ELF-1 (cell line): Measurements from ENCODE around the gene CASK.
"Not testable (repeated sequence)": the region's sequence is repeated elsewhere in the genome, so short reads cannot be mapped to it uniquely, and the experiment has no call there.

Experiments
- DNase-seq: peaks from one replicate; pipeline ENCODE4 v3.0.0-alpha.2; 2016; ENCODE audit warnings: low read depth, low spot score

CASK gene

DNA sequence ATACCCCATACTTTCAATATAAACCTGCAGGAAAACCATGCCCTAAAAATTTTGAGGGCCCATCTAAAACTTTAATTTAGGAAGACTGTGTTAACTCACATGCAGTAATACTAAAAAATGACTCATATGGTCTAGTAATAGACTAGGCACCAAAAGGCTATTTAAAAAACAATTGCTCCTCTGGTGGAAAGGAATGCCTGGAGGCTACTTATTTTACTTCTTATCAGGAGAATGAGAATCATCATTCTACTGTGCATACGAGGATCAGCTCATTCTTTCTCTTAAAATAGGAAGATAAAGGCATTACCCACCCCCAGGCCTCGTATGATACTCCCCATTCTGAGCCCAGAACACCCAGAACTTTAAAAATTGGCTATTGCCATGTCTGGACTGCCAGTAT is 277.2 kb downstream of the CASK start:
- DNase-seq: not testable (repeated sequence)

DNA sequence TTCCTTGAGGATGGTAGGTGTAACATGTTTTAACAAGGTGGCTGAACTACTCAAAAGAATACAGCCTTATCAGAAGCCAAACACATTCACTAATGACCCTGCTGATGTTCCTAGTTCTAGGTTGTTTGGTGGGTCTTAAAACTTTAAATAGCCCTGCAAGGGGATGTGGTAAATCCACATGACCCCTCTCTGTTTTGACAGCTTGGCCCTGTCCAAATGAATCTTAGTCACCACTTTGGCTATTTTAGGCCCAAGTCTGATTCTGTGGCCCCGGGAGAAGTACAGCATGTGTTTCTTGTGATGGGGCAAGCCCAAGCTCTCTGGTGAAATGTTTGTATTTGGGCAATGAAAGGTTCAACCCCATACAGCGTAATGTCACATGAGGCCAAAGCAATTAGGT is 289.1 kb downstream of the CASK start:
- DNase-seq: no peak

DNA sequence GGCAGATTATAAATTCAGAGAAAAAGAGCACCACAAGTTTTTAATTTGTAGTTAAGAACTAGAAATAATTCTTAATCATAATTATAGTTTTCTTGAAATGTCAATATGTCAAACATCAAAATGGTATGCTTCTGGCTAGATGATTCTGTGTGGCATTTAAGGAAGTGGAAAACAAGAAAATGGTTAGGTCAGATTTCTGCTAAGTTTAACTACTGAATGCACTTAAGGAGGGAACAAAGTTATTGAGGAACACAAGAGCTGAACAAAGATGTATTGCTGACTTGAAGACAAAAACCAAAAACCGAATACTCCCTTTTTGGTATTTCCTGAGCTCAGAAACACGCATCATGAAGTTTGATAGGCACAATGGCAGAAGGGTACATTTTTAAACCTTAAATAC is 293.3 kb downstream of the CASK start:
- DNase-seq: no peak

DNA sequence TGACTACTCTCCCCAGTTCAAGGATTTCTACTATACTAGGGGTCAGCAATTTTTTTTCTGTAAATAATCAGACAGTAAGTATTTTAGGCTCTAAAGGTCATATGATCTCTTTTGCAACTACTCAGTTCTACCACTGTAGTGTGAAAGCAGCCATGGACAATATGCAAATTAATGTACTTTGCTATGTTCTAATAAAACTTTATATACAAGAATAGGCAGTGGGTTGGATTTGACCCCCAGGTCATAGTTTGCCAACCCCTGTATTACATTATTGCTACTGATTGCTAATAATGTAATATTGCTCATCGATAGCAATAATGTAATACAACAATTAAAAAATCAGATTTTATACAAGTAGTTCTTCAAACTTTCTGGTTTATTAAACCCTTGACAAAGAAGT is 293.8 kb downstream of the CASK start:
- no peak for DNase-seq

DNA sequence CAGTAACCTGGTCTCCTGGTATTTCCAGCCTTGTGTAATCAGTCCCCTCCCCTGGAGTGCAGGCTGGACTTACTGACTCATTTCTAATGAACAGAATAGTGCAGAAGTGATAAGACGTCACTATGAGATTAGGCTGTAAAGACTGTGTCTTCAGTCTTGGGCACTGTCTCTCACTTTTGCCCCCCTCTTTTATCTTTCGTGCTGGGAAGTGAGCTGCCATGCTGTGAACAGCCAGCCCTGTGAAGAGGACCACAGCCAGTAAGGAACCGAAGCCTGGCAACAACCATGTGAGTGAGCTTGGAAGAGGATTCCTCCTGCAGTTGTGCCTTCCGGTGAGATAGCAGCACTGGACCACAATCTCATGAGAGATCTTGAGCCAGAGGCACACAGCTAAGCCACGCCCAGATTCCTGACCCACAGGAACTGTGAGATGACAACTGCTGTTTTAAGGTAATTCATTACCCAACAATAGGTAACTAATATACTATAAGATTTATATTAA is 302.1 kb downstream of the CASK start:
- peak; percentile 88 for DNase-seq

DNA sequence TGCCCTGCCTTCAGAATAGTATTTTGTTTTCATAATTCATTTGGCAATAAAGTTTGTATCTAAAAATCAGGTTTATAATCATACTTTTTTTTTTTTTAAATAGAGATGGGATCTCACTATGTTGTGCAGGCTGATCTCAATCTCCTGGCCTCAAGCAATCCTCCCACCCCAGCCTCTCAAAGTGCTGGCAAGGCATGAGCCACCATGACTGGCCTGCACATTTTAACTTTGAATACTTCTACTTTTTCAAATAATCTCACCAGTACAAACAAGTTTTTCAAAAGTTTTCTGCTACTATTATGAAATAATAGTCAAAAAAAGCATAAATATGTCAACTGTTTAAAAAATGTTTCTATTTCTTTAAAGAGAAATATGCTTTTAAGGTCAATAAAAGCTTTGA is 304.1 kb downstream of the CASK start:
- no peak for DNase-seq

DNA sequence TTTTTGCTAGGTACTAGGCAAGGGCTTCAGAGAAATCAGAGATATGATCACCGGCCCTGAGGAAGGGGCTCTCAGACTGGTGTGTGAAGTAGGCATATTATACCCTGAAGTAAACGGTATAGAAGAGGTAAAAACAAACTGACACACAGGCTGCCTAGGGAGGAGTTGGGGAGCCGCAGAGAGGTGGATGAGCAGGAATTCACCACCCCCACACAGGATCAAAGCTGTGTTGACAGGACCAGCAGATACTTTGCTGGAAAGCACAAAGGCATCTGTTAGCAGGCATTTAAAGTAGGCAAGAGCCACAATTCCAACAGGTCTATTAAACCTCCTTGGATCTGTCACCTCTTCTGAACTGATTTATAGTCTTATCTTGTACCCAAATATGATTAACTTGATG is 306.4 kb downstream of the CASK start:
- peak; percentile 44 for DNase-seq

DNA sequence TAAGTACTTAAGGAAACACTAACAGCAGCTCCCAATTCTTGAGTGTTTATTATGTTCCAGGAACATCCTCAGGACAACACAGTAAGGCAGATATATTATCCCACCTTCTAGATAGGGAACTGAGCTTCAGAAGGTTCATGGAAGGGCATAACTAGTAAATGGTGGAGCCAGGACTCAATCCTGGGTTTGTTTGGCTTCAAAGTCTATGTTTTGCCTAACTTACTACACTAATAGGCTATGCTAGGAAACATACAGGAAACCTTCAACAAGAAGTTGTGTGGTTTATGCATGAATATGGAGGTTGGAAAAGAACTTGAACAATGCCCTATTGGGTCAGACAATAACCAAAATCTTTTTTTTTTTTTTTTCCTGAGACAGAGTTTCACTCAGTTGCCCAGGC is 307.1 kb downstream of the CASK start:
- DNase-seq: no peak

DNA sequence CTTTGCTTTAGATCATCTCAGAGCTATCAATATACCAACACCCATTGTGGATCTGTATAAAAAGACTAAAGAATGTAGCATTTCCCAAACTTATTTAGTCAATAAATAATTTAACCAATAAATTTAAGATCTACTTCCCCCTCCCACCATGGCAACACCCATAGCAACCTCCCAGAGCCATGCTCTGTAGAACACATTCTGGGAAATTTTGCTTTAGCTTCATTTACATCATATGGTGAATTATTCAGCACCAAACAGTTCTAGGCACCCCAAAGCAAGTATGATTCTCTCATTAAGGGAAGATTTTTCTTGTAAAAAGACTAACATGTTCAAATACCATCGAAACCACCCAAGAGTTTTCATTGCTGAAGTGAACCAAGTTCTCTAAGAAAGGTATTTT is 315.1 kb downstream of the CASK start:
- DNase-seq: no peak

DNA sequence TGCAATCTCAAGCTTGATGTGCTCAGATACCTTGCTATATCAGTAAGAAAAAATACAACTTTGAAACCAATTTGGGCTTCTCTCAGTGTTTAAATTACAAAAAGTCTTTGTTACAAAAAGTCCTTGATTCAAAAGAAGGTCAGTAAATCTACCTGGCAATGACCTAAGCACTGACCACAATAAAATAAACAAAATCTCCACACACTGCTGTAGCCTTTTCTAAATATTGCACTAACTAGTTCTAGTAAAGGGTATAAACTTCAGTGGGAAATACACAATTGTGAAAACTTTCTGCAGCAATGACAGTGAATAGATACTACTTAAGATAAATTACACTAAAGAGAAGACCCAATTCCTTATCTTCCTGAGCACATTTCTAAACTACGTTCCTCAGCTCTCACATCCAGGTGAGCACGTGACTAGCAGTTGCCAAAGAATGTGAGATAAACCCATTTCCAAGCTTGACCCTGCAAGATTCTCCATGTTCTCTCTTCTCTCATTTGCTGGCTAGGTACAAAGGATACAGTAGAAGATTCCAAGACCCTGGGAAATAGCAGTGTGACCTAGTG is 316.0 kb downstream of the CASK start:
- DNase-seq: no peak

DNA sequence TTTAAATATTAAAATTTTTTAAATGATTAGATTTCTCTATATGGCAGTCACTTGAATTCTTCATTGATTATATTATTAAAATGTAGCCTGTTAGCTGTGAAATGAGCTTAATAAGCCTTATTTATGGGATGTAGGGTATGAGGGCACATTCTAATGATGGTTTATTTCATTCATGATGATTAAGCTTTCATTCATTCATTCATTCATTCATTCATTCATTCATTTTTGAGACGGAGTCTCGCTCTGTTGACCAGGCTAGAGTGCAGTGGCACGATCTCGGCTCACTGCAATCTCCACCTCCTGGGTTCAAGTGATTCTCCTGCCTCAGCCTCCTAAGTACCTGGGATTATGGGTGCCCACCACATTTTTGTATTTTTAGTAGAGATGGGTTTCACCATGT is 317.3 kb downstream of the CASK start:
- not testable (repeated sequence) for DNase-seq

DNA sequence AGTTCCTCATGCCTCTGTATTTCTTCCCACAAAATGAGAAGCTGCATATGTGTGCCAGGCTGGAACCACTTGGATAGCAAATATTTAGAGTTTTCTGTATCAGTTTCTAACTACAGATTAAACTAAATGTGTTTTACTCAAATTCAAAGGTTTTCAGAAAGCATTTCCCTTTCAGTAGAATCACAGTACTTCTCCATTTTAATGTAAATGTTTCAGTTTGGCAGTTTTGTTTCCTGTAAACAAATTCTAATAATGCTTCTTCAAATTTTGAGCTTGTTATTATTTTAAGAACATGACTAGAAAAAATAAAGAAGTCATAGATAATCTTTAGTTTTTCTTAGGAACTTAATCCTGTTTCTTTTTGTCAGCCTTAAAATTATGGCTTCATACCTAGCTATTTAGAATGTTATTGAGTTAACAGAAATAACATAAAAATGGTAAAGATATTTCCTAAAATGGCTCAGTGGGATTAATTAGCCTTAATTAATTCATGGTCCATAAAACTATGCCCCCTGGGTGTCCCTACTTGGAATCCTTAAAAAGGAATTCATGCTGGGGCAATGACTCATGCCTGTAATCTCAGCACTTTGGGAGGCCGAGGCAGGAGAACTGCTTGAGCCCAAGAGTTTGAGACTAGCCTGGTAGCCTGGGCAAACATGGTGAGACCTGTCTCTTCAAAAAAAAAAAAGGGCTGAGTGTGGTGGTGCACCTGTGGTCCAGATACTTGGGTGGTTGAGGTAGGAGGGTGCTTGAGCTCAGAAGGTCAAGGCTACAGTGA is 318.4 kb downstream of the CASK start:
- peak; percentile 41 for DNase-seq

DNA sequence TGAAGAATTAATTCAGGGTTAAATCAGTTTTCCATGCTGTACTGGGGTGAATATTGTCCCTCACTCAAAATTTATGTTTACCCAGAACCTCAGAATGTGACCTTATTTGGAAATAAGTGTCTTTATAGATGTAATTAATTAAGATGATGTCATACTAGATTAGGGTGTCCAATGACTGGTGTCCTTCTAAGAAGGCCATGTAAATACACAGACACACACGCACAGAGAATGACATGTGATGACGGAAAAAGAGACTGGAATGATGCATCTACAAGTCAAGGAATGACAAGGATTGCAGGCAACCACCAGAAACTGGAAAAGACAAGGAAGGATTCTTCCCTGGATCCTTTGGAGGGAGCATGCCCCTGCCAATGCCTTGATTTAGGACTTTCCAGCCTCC is 319.2 kb downstream of the CASK start:
- DNase-seq: no peak

DNA sequence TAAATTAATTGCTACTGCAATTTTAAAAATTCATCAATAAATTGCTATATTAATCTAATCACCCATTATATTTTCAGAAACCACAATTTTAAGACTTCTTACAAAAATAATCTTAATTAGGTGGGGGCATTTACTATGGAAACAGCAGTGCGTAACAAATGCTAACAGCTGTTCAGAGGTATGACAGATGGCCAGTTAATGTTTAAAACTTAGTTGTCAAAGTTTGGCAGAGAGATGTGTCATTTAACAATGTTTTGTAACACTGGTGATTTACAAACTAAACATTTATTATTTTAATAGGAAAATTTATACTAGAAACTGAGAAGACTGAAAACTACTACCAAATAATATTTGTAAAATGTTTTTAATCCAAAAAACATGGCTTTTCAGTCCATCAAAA is 319.8 kb downstream of the CASK start:
- DNase-seq: no peak

DNA sequence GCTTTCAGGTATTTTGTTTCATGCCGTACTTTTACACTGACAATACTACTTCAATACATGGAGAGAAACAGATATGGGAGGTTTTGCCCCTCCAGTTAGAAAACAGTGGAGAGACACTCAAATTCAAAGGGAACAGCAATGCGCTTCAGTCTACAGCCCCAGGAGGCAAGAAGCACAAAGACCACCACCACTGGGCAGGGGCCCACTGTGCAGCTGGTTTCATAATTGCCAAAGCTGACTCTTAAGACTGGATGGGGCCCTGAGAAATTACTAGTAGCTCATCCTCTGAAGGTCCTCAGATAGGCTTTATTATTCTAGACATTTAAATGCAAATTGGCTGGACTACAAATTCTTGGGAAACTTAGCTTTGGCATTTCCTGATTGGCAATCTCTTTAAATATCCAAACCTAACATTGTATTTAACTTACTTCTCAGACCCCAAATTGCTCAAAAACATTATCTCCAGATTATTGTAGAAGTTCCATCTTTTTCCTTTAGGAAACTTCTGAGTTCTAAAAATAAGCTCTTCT is 320.5 kb downstream of the CASK start:
- no peak for DNase-seq

DNA sequence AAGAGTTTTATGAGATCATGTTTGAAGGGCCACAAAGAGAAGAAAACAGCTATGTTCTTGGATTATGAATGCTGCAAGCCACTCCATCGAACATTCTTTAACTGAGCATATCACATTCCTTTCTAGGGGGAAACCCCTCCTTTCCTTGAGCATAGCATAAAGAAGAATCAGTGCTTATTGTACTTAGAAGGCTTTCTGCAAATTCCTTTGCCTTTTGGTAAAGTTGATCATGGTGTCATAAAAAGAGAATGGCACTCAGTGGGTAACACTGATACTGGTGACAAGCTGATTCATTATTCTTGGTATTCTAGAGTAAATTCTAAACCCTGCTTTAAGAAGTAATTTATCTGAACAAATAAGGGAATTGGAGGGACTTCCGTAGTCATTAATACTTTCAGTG is 323.1 kb downstream of the CASK start:
- no peak for DNase-seq

DNA sequence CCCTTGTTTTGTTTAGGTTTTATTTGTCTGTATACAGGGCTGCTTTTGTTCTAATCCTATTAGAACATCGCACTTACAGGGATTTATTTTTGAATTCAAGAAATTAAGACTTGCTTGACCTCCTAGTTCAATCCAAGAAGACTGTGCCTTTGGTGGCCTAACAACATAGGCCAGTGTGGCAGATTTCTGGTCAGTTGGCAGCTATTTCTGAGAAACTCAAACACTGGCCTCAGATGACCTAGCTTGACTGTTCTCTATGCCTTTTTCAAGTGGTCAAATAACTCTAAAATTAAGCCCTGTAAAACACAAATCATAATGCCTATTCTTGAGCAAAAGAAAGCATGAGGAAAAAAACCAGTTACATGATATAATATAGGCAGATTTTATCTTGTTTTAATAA is 323.8 kb downstream of the CASK start:
- no peak for DNase-seq

DNA sequence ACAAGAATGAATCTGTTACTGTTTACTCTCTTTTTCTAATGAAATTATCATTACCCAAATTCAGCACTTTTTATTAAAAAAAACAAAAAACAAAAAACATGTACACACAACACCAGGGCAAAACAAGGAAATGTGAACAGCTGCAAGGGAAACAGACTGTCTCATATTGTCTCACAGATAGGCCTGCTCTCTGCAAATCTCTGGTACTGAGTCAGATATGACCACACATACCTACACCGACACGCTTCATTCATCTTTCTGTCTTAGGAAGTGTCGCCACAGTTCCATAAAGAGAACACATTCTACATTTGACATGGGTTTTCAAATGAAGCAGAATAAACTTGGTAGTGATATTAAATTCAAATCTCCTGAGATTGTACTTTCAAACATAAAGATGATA is 326.8 kb downstream of the CASK start:
- no peak for DNase-seq

DNA sequence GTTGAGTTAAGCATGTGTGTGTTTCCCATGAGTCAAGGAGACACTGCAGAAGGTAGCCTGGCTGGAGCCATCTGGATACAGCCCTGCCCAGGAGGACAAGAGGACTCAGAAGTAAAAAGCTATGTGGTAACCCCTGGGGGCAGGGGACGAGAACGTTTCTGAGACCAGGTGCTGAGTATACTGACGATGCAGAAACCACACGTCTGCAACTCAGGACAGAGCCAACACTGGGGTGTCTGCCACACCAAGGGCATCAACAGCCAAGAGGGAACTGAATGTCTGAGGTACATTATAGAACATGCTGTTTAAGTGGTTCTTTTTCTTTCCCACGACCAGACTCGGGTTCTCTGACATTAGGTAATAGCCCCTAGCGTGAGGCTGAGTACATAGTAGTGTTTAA is 328.7 kb downstream of the CASK start:
- no peak for DNase-seq

DNA sequence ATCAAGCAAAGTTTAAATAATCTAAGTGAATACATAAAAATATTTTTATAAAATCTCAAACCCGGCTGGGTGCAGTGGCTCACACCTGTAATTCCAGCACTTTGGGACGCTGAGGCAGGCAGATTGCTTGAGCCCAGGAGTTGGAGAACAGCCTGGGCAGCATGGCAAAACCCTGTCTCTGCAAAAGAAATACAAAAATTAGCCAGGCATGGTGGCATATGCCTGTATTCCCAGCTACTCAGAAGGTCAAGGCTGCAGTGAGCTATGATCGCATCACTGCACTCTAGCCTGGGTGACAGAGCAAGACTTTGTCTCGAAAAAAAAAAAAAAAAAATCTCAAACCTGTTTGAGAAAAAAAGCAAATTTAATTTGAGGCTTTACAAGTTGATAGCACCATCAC is 331.4 kb downstream of the CASK start:
- DNase-seq: no peak

DNA sequence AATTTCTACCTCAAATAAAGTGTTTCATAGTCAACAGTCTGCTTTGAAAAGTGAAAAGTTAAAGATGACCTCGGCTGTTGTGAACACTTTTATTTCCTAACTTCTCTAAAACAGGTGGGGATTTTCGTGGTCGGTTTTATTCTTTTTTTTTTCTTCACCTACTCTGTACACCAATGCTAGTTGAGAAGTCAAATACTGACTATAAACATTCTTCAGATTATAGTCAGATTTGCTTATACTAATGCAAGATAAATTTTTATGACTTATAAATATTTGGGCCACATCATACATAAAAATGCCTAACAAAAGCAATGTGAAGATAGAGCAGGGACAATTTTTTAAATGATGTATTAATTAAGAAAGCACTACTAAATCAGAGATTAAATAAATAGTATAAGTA is 332.7 kb downstream of the CASK start:
- no peak for DNase-seq

DNA sequence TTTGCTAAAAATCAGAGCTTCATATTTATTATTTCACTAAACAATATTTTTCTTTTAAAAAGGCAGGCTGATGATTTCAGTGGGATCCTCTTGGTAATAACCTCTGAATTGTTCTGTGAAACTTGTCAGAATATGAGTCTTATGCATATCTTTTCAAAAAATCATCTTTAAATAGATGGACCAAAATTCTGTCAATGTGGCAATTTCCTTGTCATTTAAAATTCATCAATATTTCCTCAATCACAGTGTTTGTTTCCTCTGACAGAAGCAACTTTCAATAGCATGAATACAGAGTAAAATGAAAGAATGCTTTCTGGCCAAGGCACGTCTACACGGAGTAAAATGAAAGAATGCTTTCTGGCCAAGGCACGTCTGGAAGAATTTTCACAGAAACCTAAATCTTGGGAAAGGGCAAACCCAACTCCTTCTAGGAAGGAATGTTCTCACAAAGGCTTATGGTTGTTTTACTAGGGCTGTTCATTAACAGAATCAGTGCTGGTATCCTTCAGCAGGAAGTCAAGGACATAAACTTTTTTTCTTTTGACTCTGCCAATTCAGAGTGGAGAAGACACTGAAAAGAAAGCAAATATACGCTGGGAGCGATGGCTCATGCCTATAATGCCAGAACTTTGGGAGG is 333.6 kb downstream of the CASK start:
- DNase-seq: no peak

DNA sequence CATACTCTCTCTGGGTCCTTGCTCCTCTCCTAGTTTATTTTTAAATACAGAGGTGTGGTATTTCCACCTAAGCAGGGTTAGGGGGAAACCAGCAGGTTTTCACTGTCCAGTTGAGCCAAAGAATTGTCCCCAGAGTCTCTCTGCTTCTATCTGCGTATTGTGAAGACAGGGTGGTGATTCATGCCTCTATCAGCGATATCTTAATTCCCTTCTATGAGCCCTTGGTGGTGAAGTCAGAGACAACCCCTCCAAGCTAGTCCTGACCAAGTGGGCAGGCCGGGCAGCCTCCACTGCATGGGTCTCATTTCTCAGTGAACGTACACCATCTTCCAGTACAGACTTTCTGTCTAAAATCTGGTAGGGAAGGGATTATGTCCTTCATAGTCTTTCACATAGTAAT is 335.1 kb downstream of the CASK start:
- DNase-seq: no peak
